22Rv1 (cell line): Measurements from ENCODE around the gene LRP5.

Experiments used
- ZFX ChIP-seq: fragments of 450-650 bp; IDR thresholded peaks from 2 replicates; pipeline ENCODE4 v1.6.1; 2017; ENCODE audit warnings: antibody characterized with exemption, borderline replicate concordance
- TF ChIP-seq, protein P1 (sequence below): fragments of 450-650 bp; IDR thresholded peaks from 2 replicates; pipeline ENCODE4 v1.5.1; 2017; ENCODE audit warnings: mild to moderate bottlenecking

- TF ChIP-seq, protein P1, sequence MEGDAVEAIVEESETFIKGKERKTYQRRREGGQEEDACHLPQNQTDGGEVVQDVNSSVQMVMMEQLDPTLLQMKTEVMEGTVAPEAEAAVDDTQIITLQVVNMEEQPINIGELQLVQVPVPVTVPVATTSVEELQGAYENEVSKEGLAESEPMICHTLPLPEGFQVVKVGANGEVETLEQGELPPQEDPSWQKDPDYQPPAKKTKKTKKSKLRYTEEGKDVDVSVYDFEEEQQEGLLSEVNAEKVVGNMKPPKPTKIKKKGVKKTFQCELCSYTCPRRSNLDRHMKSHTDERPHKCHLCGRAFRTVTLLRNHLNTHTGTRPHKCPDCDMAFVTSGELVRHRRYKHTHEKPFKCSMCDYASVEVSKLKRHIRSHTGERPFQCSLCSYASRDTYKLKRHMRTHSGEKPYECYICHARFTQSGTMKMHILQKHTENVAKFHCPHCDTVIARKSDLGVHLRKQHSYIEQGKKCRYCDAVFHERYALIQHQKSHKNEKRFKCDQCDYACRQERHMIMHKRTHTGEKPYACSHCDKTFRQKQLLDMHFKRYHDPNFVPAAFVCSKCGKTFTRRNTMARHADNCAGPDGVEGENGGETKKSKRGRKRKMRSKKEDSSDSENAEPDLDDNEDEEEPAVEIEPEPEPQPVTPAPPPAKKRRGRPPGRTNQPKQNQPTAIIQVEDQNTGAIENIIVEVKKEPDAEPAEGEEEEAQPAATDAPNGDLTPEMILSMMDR, result peak; percentile 98
- TF ChIP-seq ZFX, result no peak
Observed at GRCh38 chr11:68297812-68298658, 14.4 kb upstream of the LRP5 start.
